Caco-2 (cell line): ENCODE measurements around the gene GAD1. TPM values are rescaled to one million over a fixed set of nuclear protein-coding genes. Genes with fewer than 3 reads are reported as not detected.

ENCODE experiments used
- BruUV-seq: library from RNA; stranded (reverse); fragments of 400-500 nt; replicated peaks from 2 replicates; lab custom pipeline; 2021; lab: Mats Ljungman, UMichigan
- CTCF ChIA-PET: fragments of 300-600 bp; sonication (Branson Sonifier 250); formaldehyde crosslinking; loops from one replicate; lab custom pipeline; 2022; ENCODE audit warnings: antibody characterized with exemption; lab: Charles Lee
- POLR2A ChIA-PET: fragments of 300-600 bp; sonication (Branson Sonifier 250); formaldehyde crosslinking; loops from one replicate; lab custom pipeline; 2022; ENCODE audit warnings: antibody characterized with exemption; lab: Charles Lee
- DNase-seq, 2 experiments: peaks; one replicate each; pipeline versions ENCODE4 v3.0.0 to v3.0.0-alpha.2; 2020 to 2022
- H3K27me3 ChIP-seq: replicated peaks from 2 replicates; pipeline ENCODE4 v1.6.0; 2011; ENCODE audit warnings: low read length; ENCODE audit not compliant: control insufficient read depth, insufficient read depth
- H3K36me3 ChIP-seq: 2 replicates; pipeline ENCODE4 v1.5.1; 2011; ENCODE audit warnings: low read length; ENCODE audit not compliant: control insufficient read depth, insufficient read depth
- H3K4me1 ChIP-seq: fragments of 250-450 bp; sonication (Bioruptor Pico); 2 replicates; pipeline ENCODE4 v1.5.1; 2020; ENCODE audit warnings: mild to moderate bottlenecking
- H3K4me3 ChIP-seq: 2 replicates; pipeline ENCODE4 v1.5.1; 2011; ENCODE audit warnings: low read depth, mild to moderate bottlenecking, control low read depth, low read length
- H3K9me3 ChIP-seq: fragments of 250-450 bp; sonication (Bioruptor Pico); 2 replicates; pipeline ENCODE4 v1.5.1; 2020; ENCODE audit warnings: mild to moderate bottlenecking, moderate library complexity
- H3K27ac Mint-ChIP-seq: one replicate; pipeline ENCODE4 v1.8.0; 2022; ENCODE audit warnings: mixed read lengths; ENCODE audit not compliant: unreplicated experiment
- H3K27me3 Mint-ChIP-seq: one replicate; pipeline ENCODE4 v1.8.0; 2022; ENCODE audit warnings: mixed read lengths; ENCODE audit not compliant: insufficient read depth, unreplicated experiment
- H3K36me3 Mint-ChIP-seq: one replicate; pipeline ENCODE4 v1.8.0; 2022; ENCODE audit warnings: mild to moderate bottlenecking, mixed read lengths; ENCODE audit not compliant: insufficient read depth, unreplicated experiment
- H3K4me1 Mint-ChIP-seq: one replicate; pipeline ENCODE4 v1.8.0; 2022; ENCODE audit warnings: low read depth, mixed read lengths; ENCODE audit not compliant: unreplicated experiment
- H3K4me3 Mint-ChIP-seq: one replicate; pipeline ENCODE4 v1.8.0; 2022; ENCODE audit warnings: mild to moderate bottlenecking, moderate library complexity, mixed read lengths; ENCODE audit not compliant: unreplicated experiment
- H3K9me3 Mint-ChIP-seq: one replicate; pipeline ENCODE4 v1.8.0; 2022; ENCODE audit warnings: mixed read lengths; ENCODE audit not compliant: unreplicated experiment
- CTCF ChIP-seq, 2 experiments: fragments of 200-600 bp in 1 of 2; IDR thresholded peaks; 1 replicate in 1 of 2; 2 replicates in 1 of 2; pipeline versions ENCODE4 v1.5.1 to v1.8.0; 2011 to 2022; ENCODE audit warnings: antibody characterized with exemption in 1 of 2, control low read depth in 1 of 2, inconsistent platforms in 1 of 2, low read depth in 1 of 2, low read length in 1 of 2, mild to moderate bottlenecking in 1 of 2, moderate library complexity in 1 of 2; ENCODE audit not compliant: insufficient read depth in 1 of 2, severe bottlenecking in 1 of 2, unreplicated experiment in 1 of 2
- intact Hi-C: fragments of 100-400 bp; cut with micrococcal nuclease; formaldehyde crosslinking; loops from one replicate; pipeline ENCODE4 v1.10.0; 2022; ENCODE audit not compliant: unreplicated experiment
- total RNA-seq: library from RNA; stranded (reverse); gene quantifications from 2 replicates; pipeline ENCODE4 v1.2.3, GENCODE V29; 2022

The GAD1 gene
- total RNA-seq, 1 experiment from 2014 or later = 14.7 TPM

DNA sequence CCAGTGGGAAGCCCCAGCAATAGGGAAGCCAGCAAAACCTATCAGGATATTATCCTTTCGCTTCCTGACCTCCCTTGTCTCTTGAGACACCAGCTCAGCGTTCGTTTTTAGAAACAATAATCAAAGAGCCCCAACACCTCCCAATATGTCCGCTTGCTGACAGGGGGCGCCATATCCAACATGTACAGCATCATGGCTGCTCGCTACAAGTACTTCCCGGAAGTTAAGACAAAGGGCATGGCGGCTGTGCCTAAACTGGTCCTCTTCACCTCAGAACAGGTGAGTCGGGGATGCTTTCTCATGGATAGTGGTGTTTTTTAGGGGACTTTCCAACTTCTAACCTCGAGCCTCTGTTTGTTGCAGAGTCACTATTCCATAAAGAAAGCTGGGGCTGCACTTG is 28.7 kb downstream of the GAD1 start:
- Mint-ChIP-seq H3K4me3 (no peak overlapping the region), H3K27ac (no peak overlapping the region), H3K9me3 (no peaks in the 10 kb centered on the region), H3K36me3 (no peaks in the 10 kb centered on the region), H3K4me1 (no peaks in the 10 kb centered on the region), H3K27me3 (no peaks in the 10 kb centered on the region)
- Histone ChIP-seq H3K4me3 (no peak overlapping the region), H3K9me3 (no peaks in the 10 kb centered on the region), H3K36me3 (no peaks in the 10 kb centered on the region), H3K27me3 (no peaks in the 10 kb centered on the region), H3K4me1 (no peaks in the 10 kb centered on the region)
- ChIA-PET CTCF (interaction anchor here (0.9 to 1.2 kb wide), 2 partner anchors 27 to 475 kb away, joined by 3 read pairs; no protein-coding TSS in a partner anchor), POLR2A (no interaction called here)
- peak; percentile 46 to 51 for DNase-seq
- no TSS peak for BruUV-seq
- intact Hi-C loops = no loop called here
- no peak for TF ChIP-seq CTCF (IDR thresholded peaks at IDR 0.05; ENCODE audit: insufficient read depth in 1 of 2, low read depth in 1 of 2, low read length in 1 of 2, severe bottlenecking in 1 of 2, unreplicated experiment in 1 of 2)

DNA sequence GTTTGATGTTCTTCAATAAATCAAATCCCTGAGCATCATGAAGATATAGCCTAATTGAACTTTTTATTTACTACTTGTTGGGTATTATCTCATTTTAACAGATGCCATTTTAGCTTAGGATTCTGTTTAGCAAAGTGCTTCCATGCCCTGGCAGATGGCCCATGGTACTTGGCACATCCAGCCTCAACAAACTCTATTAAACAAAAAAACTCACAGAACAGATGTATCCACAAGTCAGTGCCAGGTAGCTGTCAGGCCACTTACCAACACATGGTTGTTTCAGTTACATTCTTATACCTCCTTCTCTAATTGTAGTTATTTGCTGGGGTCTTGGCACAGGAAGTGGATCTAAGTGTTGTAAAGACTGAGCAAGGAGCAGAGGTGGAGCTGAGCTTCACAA is 29.6 kb downstream of the GAD1 start:
- H3K4me1 ChIP-seq = no peaks in the 10 kb centered on the region
- no peak overlapping the region for H3K4me3 ChIP-seq
- Mint-ChIP-seq H3K9me3 (no peaks in the 10 kb centered on the region), H3K27me3 (no peaks in the 10 kb centered on the region), H3K27ac (no peak overlapping the region), H3K36me3 (no peaks in the 10 kb centered on the region), H3K4me1 (no peaks in the 10 kb centered on the region), H3K4me3 (no peak overlapping the region)
- H3K27me3 ChIP-seq = no peaks in the 10 kb centered on the region
- no peaks in the 10 kb centered on the region for H3K9me3 ChIP-seq
- ChIA-PET CTCF (no interaction called here), POLR2A (interaction anchor here (0.5 kb wide), 1 partner anchor 20 kb away, joined by 3 read pairs; no protein-coding TSS in a partner anchor)
- BruUV-seq = no TSS peak
- DNase-seq = no peak
- TF ChIP-seq CTCF (IDR thresholded peaks at IDR 0.05; ENCODE audit: insufficient read depth in 1 of 2, low read depth in 1 of 2, low read length in 1 of 2, severe bottlenecking in 1 of 2, unreplicated experiment in 1 of 2) = no peak
- intact Hi-C loops = loop anchor here (1.0 kb wide), 1 partner anchor 28 kb away; no protein-coding TSS in a partner anchor
- H3K36me3 ChIP-seq = no peaks in the 10 kb centered on the region

- Histone ChIP-seq H3K9me3 (no peaks in the 10 kb centered on the region), H3K4me1 (no peaks in the 10 kb centered on the region), H3K4me3 (no peak overlapping the region), H3K36me3 (no peaks in the 10 kb centered on the region), H3K27me3 (no peaks in the 10 kb centered on the region)
- DNase-seq = no peak
- no peak for TF ChIP-seq CTCF (IDR thresholded peaks at IDR 0.05; ENCODE audit: insufficient read depth in 1 of 2, low read depth in 1 of 2, low read length in 1 of 2, severe bottlenecking in 1 of 2, unreplicated experiment in 1 of 2)
- ChIA-PET POLR2A (interaction anchor here (0.6 kb wide), 1 partner anchor 476 kb away, joined by 3 read pairs; no protein-coding TSS in a partner anchor), CTCF (interaction anchor here (1.4 kb wide), 1 partner anchor 25 kb away, joined by 3 read pairs; no protein-coding TSS in a partner anchor)
- Mint-ChIP-seq H3K4me1 (no peaks in the 10 kb centered on the region), H3K27me3 (no peaks in the 10 kb centered on the region), H3K27ac (no peak overlapping the region), H3K9me3 (no peaks in the 10 kb centered on the region), H3K4me3 (no peak overlapping the region), H3K36me3 (no peaks in the 10 kb centered on the region)
- BruUV-seq = no TSS peak
- intact Hi-C loops = no loop called here
Observed at GRCh38 chr2:170847716-170848115, 31.0 kb downstream of the GAD1 start.
